NB4 (cell line): ENCODE results near the gene ALPK1.

Source experiments
- DNase-seq: peaks from one replicate; pipeline ENCODE4 v3.0.0; 2010; ENCODE audit warnings: low read depth
- H3K4me3 ChIP-seq: one replicate; pipeline ENCODE4 v1.5.1; 2011; ENCODE audit warnings: mild to moderate bottlenecking, low read depth, low read length, moderate library complexity
- CTCF ChIP-seq: IDR thresholded peaks from one replicate; pipeline ENCODE4 v1.5.1; 2012; ENCODE audit warnings: low read depth, low read length
- MYC ChIP-seq: IDR thresholded peaks from 2 replicates; pipeline ENCODE4 v1.6.1; 2011; ENCODE audit warnings: low read depth, low read length
- POLR2A ChIP-seq: IDR thresholded peaks from 2 replicates; pipeline ENCODE4 v1.6.1; 2011; ENCODE audit warnings: mild to moderate bottlenecking; ENCODE audit not compliant: insufficient read length; ENCODE audit errors: extremely low read depth
- TF ChIP-seq, protein P1 (sequence below): IDR thresholded peaks from 2 replicates; pipeline ENCODE4 v1.6.1; 2011; ENCODE audit warnings: low read depth, low read length

Gene ALPK1

DNA sequence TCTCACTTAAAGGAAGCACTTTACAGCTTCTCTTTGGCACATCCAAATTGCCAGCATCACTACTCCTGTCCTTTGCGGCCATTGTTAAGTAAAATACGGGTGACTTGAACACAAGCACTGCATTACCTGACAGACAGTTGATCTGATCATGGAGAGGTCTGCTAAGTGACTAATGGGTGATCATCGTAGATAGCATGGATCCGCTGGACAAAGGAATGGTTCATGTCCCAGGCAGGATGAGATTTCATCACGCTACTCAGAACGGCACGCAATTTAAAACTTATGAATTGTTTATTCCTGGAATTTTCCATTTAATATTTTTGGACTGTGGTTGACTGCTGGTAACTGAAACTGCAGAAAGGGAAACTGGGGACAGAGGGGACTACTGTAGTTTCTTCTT is 124.7 kb downstream of the ALPK1 start:
- TF ChIP-seq MYC (no peak), CTCF (no peak), POLR2A (no peak)
- TF ChIP-seq, protein P1, sequence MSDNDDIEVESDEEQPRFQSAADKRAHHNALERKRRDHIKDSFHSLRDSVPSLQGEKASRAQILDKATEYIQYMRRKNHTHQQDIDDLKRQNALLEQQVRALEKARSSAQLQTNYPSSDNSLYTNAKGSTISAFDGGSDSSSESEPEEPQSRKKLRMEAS = no peak
- no peak overlapping the region for H3K4me3 ChIP-seq
- no peak for DNase-seq

GRCh38 chr4:112422644-112423043 is 125.5 kb downstream of the ALPK1 start:
- TF ChIP-seq CTCF (no peak), MYC (no peak), POLR2A (no peak)
- TF ChIP-seq, protein P1 = no peak
- no peak for DNase-seq
- H3K4me3 ChIP-seq = no peak overlapping the region

DNA sequence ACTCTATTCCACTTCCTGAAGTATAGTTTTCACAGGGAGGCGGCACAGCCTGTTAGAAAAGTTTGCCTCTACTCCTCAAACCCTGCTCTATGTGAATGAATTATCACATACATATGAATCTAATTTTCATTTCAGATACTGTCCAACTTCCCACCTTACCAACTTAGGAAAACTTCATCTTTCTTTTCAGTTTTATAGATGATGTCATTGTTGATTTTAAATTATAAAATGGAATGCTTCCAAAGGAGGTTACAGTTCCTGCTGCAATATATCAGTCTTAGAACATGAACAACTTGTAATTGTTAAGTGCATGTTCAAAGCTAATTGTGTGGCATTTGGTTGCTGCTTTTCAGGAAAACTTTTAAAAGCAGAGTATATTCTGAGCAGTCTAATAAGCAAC is 126.4 kb downstream of the ALPK1 start:
- TF ChIP-seq, protein P1 = no peak
- TF ChIP-seq MYC (no peak), POLR2A (no peak)
- H3K4me3 ChIP-seq = no peak overlapping the region
- no peak for DNase-seq

GRCh38 chr4:112425823-112426222 is 128.7 kb downstream of the ALPK1 start:
- no peak overlapping the region for H3K4me3 ChIP-seq
- DNase-seq = no peak
- TF ChIP-seq, protein P1 = no peak
- TF ChIP-seq MYC (no peak), CTCF (no peak), POLR2A (no peak)

DNA sequence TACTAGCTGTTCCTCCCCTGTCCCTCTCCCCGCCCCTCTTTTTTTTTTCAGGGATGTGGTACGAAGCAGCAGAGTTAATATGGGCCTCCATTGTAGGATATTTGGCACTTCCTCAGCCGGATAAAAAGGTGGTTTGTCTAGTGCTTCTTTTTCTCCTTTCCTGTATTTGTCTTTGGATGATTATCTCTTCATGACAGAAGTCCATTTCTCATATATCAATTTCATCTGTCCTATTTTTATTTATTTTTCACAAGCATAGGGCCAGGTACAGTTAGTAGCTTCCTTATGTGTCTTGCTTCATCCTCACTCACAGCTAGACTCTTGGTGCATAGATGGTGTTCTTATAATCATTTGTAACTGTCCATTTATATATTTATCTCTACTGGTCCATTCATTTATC is 129.2 kb downstream of the ALPK1 start:
- H3K4me3 ChIP-seq = no peak overlapping the region
- TF ChIP-seq POLR2A (no peak), MYC (no peak), CTCF (no peak)
- TF ChIP-seq, protein P1 = no peak
- no peak for DNase-seq

DNA sequence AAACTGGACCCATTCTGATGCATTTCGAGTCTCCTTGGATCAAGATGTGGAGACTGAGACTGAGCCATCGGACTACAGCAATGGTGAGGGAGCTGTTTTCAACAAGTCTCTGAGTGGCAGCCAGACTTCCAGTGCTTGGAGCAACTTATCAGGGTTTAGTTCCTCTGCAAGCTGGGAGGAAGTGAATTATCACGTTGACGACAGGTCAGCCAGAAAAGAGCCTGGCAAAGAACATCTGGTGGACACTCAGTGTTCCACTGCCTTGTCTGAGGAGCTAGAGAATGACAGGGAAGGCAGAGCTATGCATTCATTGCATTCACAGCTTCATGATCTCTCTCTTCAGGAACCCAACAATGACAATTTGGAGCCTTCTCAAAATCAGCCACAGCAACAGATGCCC is 134.0 kb downstream of the ALPK1 start:
- DNase-seq = no peak
- no peak overlapping the region for H3K4me3 ChIP-seq
- TF ChIP-seq MYC (no peak), POLR2A (no peak), CTCF (no peak)
- TF ChIP-seq, protein P1 = no peak
